Measurements from ENCODE around the gene UGT1A10.

UGT1A10 gene

GRCh38 chr2:233807215-233807865 lies 171.1 kb downstream of the UGT1A10 start:
- TF ChIP-seq, protein P1, sequence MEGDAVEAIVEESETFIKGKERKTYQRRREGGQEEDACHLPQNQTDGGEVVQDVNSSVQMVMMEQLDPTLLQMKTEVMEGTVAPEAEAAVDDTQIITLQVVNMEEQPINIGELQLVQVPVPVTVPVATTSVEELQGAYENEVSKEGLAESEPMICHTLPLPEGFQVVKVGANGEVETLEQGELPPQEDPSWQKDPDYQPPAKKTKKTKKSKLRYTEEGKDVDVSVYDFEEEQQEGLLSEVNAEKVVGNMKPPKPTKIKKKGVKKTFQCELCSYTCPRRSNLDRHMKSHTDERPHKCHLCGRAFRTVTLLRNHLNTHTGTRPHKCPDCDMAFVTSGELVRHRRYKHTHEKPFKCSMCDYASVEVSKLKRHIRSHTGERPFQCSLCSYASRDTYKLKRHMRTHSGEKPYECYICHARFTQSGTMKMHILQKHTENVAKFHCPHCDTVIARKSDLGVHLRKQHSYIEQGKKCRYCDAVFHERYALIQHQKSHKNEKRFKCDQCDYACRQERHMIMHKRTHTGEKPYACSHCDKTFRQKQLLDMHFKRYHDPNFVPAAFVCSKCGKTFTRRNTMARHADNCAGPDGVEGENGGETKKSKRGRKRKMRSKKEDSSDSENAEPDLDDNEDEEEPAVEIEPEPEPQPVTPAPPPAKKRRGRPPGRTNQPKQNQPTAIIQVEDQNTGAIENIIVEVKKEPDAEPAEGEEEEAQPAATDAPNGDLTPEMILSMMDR (IDR thresholded peaks at IDR 0.05; ENCODE audit: low read depth, low read length, missing control alignments), result no peak
- in situ Hi-C loops (cut with HindIII; ENCODE audit: low sequenced_read_pairs), result no loop called here
- no peak for DNase-seq (ENCODE audit: low read depth)
- H3K4me3 ChIP-seq (ENCODE audit: low read depth, low read length), result no peak overlapping the region

DNA sequence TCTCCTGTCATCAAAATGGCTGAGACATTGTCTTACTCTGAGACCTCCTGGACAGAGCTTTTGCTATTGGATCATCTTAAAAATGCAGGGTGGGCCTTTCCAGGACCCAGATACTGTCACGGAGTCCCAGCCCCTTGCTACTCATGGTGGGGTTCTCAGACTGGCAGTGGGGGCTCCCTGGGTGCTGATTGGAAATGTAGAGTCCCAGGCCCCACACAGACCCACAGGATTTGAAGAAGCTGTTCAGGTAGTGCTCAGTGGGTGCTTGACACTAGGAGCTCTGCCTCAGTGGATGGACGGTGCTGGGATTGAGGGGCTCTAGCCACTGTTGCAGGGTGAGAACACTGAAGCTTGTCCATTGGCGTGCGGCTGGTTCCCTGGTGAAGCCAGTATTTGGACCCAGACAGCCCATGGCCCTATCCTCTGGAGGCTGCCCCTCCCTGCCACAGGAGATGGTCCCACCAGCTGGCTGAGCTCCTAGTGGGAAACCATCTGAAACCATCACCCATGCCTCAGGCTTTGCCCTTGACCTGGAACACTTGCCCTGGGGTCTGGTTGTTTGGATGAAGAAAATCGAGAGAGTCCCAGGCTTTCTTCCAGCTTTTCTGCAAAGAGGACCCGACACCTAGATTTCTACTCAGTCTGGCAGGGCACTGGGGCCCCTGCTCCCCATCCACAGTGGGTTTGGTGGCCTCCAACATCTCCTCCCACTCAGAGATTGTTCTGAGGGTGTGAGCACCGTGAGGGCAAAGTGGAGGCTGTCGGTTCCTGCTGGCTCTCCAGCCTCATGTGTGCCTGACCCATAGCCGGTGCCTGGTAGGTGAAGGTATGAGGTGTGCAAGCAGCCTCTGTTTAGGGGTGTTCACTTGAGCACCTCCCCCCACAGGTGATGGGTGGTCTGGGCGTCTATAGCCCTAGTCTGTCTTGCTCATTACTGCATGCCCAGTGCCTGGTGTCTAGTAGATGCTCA lies 172.0 kb downstream of the UGT1A10 start:
- no peak overlapping the region for H3K4me3 ChIP-seq (ENCODE audit: low read depth, low read length)
- in situ Hi-C loops (cut with HindIII; ENCODE audit: low sequenced_read_pairs), result no loop called here
- TF ChIP-seq, protein P1 (IDR thresholded peaks at IDR 0.05; ENCODE audit: low read depth, low read length, missing control alignments), result no peak
- DNase-seq (ENCODE audit: low read depth), result no peak

- no peak overlapping the region for H3K4me3 ChIP-seq (ENCODE audit: low read depth, low read length)
- in situ Hi-C loops (cut with HindIII; ENCODE audit: low sequenced_read_pairs), result no loop called here
- TF ChIP-seq, protein P1 (IDR thresholded peaks at IDR 0.05; ENCODE audit: low read depth, low read length, missing control alignments), result no peak
- no peak for DNase-seq (ENCODE audit: low read depth)
These were observed 174.1 kb downstream of the UGT1A10 start for GRCh38 chr2:233810385-233810784.

DNA sequence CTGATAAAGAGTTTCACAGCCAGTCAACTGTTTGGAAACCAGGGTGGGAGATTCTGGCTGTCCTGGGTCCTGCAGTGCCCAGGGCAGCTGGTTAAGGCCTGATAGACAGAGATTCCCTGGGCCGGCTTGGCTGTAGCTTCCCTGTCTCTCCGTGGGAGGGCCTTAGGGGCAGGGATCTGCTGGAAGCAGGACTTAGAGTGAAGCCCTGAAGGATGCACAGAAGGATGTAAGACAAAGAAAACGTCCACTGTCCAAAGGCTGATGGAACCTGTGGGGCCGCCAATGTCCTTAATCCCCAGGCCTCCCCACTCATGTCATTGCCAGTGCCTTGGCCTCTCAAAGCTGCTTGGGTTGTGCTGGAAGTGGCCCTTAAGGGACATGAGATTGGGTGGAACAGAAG lies 174.8 kb downstream of the UGT1A10 start:
- TF ChIP-seq, protein P1 (IDR thresholded peaks at IDR 0.05; ENCODE audit: low read depth, low read length, missing control alignments), result no peak
- in situ Hi-C loops (cut with HindIII; ENCODE audit: low sequenced_read_pairs), result no loop called here
- H3K4me3 ChIP-seq (ENCODE audit: low read depth, low read length), result no peak overlapping the region
- no peak for DNase-seq (ENCODE audit: low read depth)

DNA sequence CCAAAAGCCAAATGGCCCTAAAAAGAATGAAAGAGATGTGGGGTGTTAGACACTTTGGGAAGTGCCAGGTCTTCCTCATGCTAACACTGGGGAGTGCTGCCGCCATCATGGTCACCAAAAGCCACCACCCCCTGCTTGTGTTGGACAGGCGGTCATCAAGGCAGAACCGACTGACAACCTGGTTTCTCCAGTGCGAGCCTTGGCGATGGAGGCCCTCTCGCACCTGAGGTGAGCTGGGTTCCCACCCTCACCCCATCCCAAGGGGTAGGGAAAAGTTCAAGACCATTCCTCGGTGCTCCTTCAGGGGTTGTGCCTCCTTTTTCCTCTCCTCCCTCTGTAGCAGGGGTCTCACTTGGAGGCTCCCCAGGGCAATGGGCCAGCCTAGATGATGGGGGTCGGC lies 175.5 kb downstream of the UGT1A10 start:
- in situ Hi-C loops (cut with HindIII; ENCODE audit: low sequenced_read_pairs), result no loop called here
- no peak for DNase-seq (ENCODE audit: low read depth)
- TF ChIP-seq, protein P1 (IDR thresholded peaks at IDR 0.05; ENCODE audit: low read depth, low read length, missing control alignments), result no peak
- no peak overlapping the region for H3K4me3 ChIP-seq (ENCODE audit: low read depth, low read length)

- H3K4me3 ChIP-seq (ENCODE audit: low read depth, low read length), result no peak overlapping the region
- DNase-seq (ENCODE audit: low read depth), result no peak
- TF ChIP-seq, protein P1 (IDR thresholded peaks at IDR 0.05; ENCODE audit: low read depth, low read length, missing control alignments), result no peak
- in situ Hi-C loops (cut with HindIII; ENCODE audit: low sequenced_read_pairs), result no loop called here
These were observed 177.2 kb downstream of the UGT1A10 start for GRCh38 chr2:233813236-233814055.
